Measurements from ENCODE around the gene MAML3. TPM values are rescaled to one million over a fixed set of nuclear protein-coding genes. Genes with fewer than 3 reads are reported as not detected.

The MAML3 gene
- total RNA-seq, 1 experiment from 2014 or later, result 0.89 TPM

GRCh38 chr4:140068271-140068670, 85.7 kb downstream of the MAML3 start:
- Mint-ChIP-seq H3K4me3 (ENCODE audit: unreplicated experiment) (no peak overlapping the region), H3K36me3 (ENCODE audit: insufficient read depth, unreplicated experiment) (peaks cover 6% of the 10 kb centered on the region), H3K4me1 (ENCODE audit: insufficient read depth, unreplicated experiment) (peaks cover 13% of the 10 kb centered on the region), H3K27me3 (ENCODE audit: insufficient read depth, unreplicated experiment) (no peaks in the 10 kb centered on the region), H3K9me3 (ENCODE audit: unreplicated experiment) (no peaks in the 10 kb centered on the region), H3K27ac (ENCODE audit: low read depth, unreplicated experiment) (no peak overlapping the region)
- intact Hi-C loops (cut with micrococcal nuclease), result no loop called here
- no peak for TF ChIP-seq CTCF (IDR thresholded peaks at IDR 0.05; ENCODE audit: unreplicated experiment)
- ChIA-PET POLR2A (no interaction called here), CTCF (interaction anchor here (0.7 kb wide), 1 partner anchor 757 kb away, joined by 3 read pairs; no protein-coding TSS in a partner anchor)
- DNase-seq (ENCODE audit: unreplicated experiment), result no peak
- no TSS peak for BruUV-seq (replicated peaks)

- POLR2A ChIA-PET, result interaction anchor here (0.7 to 1.0 kb wide), 2 partner anchors 87 to 359 kb away, joined by 3 read pairs; no protein-coding TSS in a partner anchor
- Mint-ChIP-seq H3K27me3 (ENCODE audit: insufficient read depth, unreplicated experiment) (no peaks in the 10 kb centered on the region), H3K4me3 (ENCODE audit: unreplicated experiment) (no peak overlapping the region), H3K9me3 (ENCODE audit: unreplicated experiment) (no peaks in the 10 kb centered on the region), H3K4me1 (ENCODE audit: insufficient read depth, unreplicated experiment) (peaks cover 8% of the 10 kb centered on the region), H3K36me3 (ENCODE audit: insufficient read depth, unreplicated experiment) (peaks cover 6% of the 10 kb centered on the region), H3K27ac (ENCODE audit: low read depth, unreplicated experiment) (no peak overlapping the region)
- DNase-seq (ENCODE audit: unreplicated experiment), result no peak
- TF ChIP-seq CTCF (IDR thresholded peaks at IDR 0.05; ENCODE audit: unreplicated experiment), result no peak
- CTCF ChIA-PET, result interaction anchor here (1.3 kb wide), 1 partner anchor 171 kb away, joined by 3 read pairs; no protein-coding TSS in a partner anchor
- BruUV-seq (replicated peaks), result no TSS peak
- intact Hi-C loops (cut with micrococcal nuclease), result no loop called here
These were observed 87.7 kb downstream of the MAML3 start for GRCh38 chr4:140066031-140066930.

GRCh38 chr4:140065393-140065792, 88.6 kb downstream of the MAML3 start:
- intact Hi-C loops (cut with micrococcal nuclease), result no loop called here
- no peaks in the 10 kb centered on the region for H3K36me3 Mint-ChIP-seq (ENCODE audit: insufficient read depth, unreplicated experiment)
- ChIA-PET POLR2A (interaction anchor here (1.0 kb wide), 1 partner anchor 88 kb away, joined by 3 read pairs; no protein-coding TSS in a partner anchor), CTCF (interaction anchor here (1.3 kb wide), 1 partner anchor 172 kb away, joined by 3 read pairs; no protein-coding TSS in a partner anchor)
- no peak for TF ChIP-seq CTCF (IDR thresholded peaks at IDR 0.05; ENCODE audit: unreplicated experiment)
- H3K27ac Mint-ChIP-seq (ENCODE audit: low read depth, unreplicated experiment), result no peak overlapping the region
- no TSS peak for BruUV-seq (replicated peaks)
- no peak for DNase-seq (ENCODE audit: unreplicated experiment)
- H3K27me3 Mint-ChIP-seq (ENCODE audit: insufficient read depth, unreplicated experiment), result no peaks in the 10 kb centered on the region
- H3K9me3 Mint-ChIP-seq (ENCODE audit: unreplicated experiment), result no peaks in the 10 kb centered on the region
- H3K4me1 Mint-ChIP-seq (ENCODE audit: insufficient read depth, unreplicated experiment), result peaks cover 8% of the 10 kb centered on the region
- H3K4me3 Mint-ChIP-seq (ENCODE audit: unreplicated experiment), result no peak overlapping the region

- CTCF ChIA-PET, result no interaction called here
- DNase-seq (ENCODE audit: unreplicated experiment), result no peak
- POLR2A ChIA-PET, result interaction anchor here (0.8 kb wide), 1 partner anchor 15 kb away, joined by 3 read pairs; no protein-coding TSS in a partner anchor
- H3K9me3 Mint-ChIP-seq (ENCODE audit: unreplicated experiment), result no peaks in the 10 kb centered on the region
- H3K36me3 Mint-ChIP-seq (ENCODE audit: insufficient read depth, unreplicated experiment), result no peaks in the 10 kb centered on the region
- H3K4me3 Mint-ChIP-seq (ENCODE audit: unreplicated experiment), result no peak overlapping the region
- no TSS peak for BruUV-seq (replicated peaks)
- H3K27ac Mint-ChIP-seq (ENCODE audit: low read depth, unreplicated experiment), result no peak overlapping the region
- no peaks in the 10 kb centered on the region for H3K27me3 Mint-ChIP-seq (ENCODE audit: insufficient read depth, unreplicated experiment)
- intact Hi-C loops (cut with micrococcal nuclease), result no loop called here
- no peak for TF ChIP-seq CTCF (IDR thresholded peaks at IDR 0.05; ENCODE audit: unreplicated experiment)
- H3K4me1 Mint-ChIP-seq (ENCODE audit: insufficient read depth, unreplicated experiment), result no peaks in the 10 kb centered on the region
These were observed 92.2 kb downstream of the MAML3 start for GRCh38 chr4:140061659-140062289.
